GM12872 (cell line): Measurements from ENCODE around the gene ADM2.

Experiments used
- TF ChIP-seq, protein P1 (sequence below): IDR thresholded peaks from 3 replicates; pipeline ENCODE4 v1.5.1; 2011; ENCODE audit warnings: low read depth, mild to moderate bottlenecking, low read length, moderate library complexity; ENCODE audit not compliant: insufficient read depth

Gene ADM2

DNA sequence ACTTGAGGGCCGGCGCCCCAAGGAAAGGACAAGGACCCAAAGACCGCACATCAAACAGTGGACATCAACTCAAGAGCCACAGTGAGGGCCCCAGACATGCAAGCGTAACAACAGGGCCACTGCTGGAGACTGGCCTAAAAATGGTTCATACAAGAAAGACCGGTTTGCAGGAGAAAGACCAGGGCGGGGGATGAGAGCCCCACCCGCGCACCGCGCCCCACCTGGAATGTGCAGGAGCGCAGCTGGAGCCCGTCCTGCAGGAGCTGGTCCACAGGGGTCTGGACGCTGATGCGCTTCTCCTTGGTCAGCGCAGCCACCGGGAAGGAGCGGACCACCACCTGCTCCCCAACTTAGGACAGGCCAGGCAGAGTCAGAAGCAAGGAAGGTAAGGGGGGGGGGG, 20.4 kb upstream of the ADM2 start:
- TF ChIP-seq, protein P1, sequence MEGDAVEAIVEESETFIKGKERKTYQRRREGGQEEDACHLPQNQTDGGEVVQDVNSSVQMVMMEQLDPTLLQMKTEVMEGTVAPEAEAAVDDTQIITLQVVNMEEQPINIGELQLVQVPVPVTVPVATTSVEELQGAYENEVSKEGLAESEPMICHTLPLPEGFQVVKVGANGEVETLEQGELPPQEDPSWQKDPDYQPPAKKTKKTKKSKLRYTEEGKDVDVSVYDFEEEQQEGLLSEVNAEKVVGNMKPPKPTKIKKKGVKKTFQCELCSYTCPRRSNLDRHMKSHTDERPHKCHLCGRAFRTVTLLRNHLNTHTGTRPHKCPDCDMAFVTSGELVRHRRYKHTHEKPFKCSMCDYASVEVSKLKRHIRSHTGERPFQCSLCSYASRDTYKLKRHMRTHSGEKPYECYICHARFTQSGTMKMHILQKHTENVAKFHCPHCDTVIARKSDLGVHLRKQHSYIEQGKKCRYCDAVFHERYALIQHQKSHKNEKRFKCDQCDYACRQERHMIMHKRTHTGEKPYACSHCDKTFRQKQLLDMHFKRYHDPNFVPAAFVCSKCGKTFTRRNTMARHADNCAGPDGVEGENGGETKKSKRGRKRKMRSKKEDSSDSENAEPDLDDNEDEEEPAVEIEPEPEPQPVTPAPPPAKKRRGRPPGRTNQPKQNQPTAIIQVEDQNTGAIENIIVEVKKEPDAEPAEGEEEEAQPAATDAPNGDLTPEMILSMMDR, result no peak

DNA sequence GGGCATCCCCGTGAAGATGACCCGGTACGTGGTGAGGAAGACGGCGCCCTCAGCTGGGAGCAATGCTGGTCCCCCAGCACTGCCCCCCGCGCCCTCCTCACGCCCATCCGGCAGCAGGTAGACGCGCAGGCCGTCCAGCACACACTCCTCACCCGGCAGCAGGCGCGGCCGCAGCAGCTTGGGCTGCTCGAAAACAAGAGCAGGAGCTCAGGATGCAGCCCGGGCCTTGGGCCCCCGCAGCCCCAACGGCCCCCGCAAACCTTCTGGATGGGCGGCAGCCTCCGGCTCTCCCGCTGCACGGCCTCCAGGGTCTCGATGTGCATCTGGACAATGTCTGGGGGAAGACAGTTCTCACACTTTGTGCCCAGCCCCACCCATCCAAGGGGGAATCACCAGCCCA, 19.8 kb upstream of the ADM2 start:
- TF ChIP-seq, protein P1, result no peak

DNA sequence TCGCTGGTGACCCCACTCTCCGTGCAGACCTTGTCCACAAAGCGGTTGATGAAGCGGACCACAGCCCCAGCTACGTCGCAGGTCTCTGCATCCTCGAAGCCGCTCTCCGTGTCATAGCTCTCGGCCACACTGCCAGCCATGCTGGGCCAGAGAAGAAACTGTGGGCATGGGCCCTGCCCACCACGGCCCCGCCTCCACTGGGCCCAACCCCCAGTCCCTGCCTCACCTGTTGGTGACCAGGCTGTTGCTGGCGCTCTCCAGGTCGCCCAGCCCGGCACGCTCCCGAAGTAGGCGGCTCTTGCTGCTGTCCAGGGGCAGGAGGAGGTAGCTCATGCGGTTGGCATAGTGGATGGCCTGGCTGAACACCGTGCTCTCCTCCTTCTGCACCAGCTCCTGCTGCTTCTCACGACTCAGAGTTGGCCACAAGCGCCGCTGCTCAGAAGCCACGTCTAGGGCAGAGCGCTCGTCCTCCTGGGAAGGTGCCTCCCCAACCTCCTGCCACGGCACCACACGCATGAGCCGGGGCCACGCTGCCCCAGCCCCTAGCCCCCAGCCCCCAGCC, 19.3 kb upstream of the ADM2 start:
- TF ChIP-seq, protein P1, result no peak

DNA sequence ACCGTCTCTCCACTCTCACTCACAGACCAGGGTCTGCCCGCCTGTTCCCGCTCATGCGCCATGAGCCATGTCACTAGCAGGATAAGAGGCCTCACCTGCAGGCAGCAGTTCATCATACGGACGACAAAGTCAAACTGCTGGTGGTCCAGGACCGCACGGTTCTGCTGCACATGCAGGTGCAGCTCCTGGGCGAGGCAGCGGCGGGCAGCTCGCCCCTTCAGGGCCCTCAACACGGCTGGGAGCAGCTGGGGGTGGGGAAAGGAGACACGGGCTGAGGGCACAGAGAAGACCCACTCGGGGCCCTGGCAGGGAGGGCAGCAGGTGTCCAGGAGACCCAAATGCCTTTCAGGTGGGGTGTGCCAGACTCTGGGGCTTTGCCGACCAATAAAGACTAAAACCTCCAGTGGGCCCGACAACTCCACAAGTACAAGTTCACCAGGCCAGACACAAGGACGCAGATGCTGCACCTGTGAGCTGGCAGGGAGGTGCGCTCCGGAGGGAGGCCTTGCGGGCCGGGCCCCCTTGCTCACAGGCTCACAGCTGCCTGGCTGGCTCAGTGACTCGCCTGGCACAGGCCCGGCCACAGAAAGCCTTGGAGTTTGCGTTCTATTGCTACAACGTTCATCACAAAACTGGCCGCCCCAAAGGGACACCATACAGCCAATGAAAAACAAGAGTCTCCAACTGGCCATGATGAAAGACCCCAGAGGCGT, 18.0 kb upstream of the ADM2 start:
- TF ChIP-seq, protein P1, result no peak

DNA sequence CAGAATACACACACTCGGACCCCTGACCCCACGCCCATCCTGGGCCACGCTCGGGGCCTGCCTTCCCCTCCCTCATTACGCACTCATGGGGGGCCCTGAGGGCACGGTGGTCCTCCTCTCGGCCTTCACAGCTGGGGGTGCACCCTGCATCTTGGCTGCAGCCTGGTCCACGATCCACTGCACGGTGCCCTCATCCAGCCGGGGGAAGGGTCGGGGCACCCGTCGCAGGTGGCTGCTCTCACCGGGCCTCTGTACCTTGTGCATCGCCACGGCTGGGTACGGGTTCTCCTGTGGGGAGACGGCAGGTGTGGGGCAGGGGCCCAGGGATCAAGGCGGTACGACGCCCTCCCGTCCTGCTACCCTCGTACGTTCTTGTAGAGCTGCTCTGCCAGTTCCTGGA, 16.9 kb upstream of the ADM2 start:
- TF ChIP-seq, protein P1, result no peak

DNA sequence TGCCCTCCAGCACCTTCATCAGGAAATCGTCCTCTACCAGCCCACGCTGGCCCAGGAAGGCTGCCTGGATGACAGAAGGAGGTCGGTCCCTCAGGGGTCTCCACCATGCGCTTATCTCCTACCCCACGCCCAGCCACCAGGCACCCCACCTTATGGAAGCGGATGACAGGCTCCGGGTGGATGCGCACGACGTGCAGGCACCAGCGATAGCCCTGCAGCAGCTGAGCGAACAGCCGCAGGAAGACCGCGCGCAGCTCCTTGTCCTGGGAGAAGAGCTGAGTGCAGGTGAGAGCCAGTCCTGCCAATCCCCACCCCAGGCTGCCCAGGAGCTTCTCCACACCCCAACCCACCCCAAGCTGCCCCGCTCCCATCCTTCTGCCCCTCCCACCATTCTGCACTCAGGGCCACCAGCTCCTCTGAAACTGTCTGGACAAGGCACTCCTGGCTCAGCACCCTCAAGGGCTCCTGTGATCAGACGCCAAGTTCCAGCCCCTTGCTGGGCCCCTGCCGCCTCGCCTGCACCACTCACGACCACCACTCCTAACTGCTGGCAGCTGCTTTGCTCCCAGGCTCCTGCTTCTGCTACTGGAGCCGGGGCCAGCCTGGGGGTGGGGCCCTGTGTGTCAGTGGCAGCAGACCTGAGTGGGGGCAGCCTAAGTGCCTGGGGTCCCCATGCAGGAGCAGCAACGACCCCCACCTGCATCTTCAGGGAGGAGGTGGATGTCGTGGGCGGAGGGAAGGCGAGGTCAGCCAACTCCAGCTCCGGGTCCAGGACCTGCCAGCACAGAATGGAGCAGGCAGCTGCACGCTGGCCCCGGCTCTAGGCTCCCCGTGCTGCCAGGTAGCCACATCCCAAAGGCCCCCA, 16.0 kb upstream of the ADM2 start:
- TF ChIP-seq, protein P1, result no peak

DNA sequence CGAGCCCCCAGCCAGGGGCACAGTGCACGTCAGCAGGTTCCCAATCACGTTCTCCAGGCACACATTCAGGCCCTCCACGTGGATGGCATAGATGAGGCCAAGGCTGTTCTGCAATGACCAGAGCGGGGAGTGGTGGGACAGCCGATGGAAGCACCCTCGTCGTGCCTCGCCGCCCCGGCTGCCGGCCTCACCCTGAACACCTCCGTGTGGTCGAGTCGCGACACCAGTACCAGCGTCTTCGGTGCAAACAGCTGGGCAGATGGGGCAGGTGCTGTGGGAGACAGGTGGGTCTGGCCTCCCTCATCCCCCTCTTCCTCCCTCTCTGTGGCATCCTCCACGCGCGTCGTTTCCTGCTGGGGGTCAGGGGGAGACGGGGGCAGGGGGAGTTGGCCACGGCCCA, 14.0 kb upstream of the ADM2 start:
- TF ChIP-seq, protein P1, result no peak
